H9 (cell line): ENCODE results near the gene RTP2. TPM values are rescaled to one million over a fixed set of nuclear protein-coding genes. Genes with fewer than 3 reads are reported as not detected.

Experiments
- DNase-seq: peaks from one replicate; pipeline ENCODE4 v3.0.0-alpha.2; 2017
- H2AFZ ChIP-seq: one replicate; pipeline ENCODE4 v1.6.1; 2013; ENCODE audit warnings: mild to moderate bottlenecking, low read length, control low read depth, moderate library complexity
- H2AK5ac ChIP-seq: 2 replicates; pipeline ENCODE4 v1.6.1; 2013; ENCODE audit warnings: low read length, control low read depth, mixed read lengths; ENCODE audit not compliant: insufficient read length
- H2BK120ac ChIP-seq: one replicate; pipeline ENCODE4 v1.6.1; 2013; ENCODE audit warnings: low read depth, mild to moderate bottlenecking, low read length, control low read depth, inconsistent platforms; ENCODE audit not compliant: poor library complexity, severe bottlenecking
- H2BK12ac ChIP-seq: 2 replicates; pipeline ENCODE4 v1.6.1; 2013; ENCODE audit warnings: low read length, control low read depth, mixed read lengths, low read depth; ENCODE audit not compliant: insufficient read length
- H2BK15ac ChIP-seq: 2 replicates; pipeline ENCODE4 v1.6.1; 2013; ENCODE audit warnings: low read depth, low read length, control low read depth
- H2BK20ac ChIP-seq: one replicate; pipeline ENCODE4 v1.6.1; 2013; ENCODE audit warnings: low read depth, mild to moderate bottlenecking, low read length, control low read depth, inconsistent platforms; ENCODE audit not compliant: poor library complexity, severe bottlenecking
- H2BK5ac ChIP-seq: 2 replicates; pipeline ENCODE4 v1.6.1; 2013; ENCODE audit warnings: low read length, control low read depth, mixed read lengths; ENCODE audit not compliant: insufficient read length
- H3K14ac ChIP-seq: 2 replicates; pipeline ENCODE4 v1.6.1; 2013; ENCODE audit warnings: low read length, control low read depth; ENCODE audit not compliant: insufficient read depth
- H3K18ac ChIP-seq: 2 replicates; pipeline ENCODE4 v1.6.1; 2013; ENCODE audit warnings: low read depth, mild to moderate bottlenecking, mixed read lengths, low read length, control low read depth; ENCODE audit not compliant: insufficient read length
- H3K23ac ChIP-seq: 2 replicates; pipeline ENCODE4 v1.6.1; 2013; ENCODE audit warnings: low read length, control low read depth, mixed read lengths, low read depth; ENCODE audit not compliant: insufficient read length
- H3K23me2 ChIP-seq: 2 replicates; pipeline ENCODE4 v1.6.1; 2013; ENCODE audit warnings: low read depth, mild to moderate bottlenecking, mixed read lengths, low read length, control low read depth; ENCODE audit not compliant: insufficient read length, poor library complexity, severe bottlenecking
- H3K27ac ChIP-seq: 2 replicates; pipeline ENCODE4 v1.5.1; 2013; ENCODE audit warnings: low read length, control low read depth, mixed read lengths, low read depth; ENCODE audit not compliant: insufficient read length
- H3K27me3 ChIP-seq: 2 replicates; pipeline ENCODE4 v1.6.1; 2013; ENCODE audit warnings: low read length, control low read depth, inconsistent platforms; ENCODE audit not compliant: insufficient read depth
- H3K4ac ChIP-seq: 2 replicates; pipeline ENCODE4 v1.6.1; 2013; ENCODE audit warnings: low read depth, mild to moderate bottlenecking, control low read depth, inconsistent platforms, low read length, moderate library complexity
- H3K4me1 ChIP-seq: 2 replicates; pipeline ENCODE4 v1.6.1; 2013; ENCODE audit warnings: low read length, control low read depth, inconsistent platforms; ENCODE audit not compliant: insufficient read depth
- H3K4me2 ChIP-seq: 2 replicates; pipeline ENCODE4 v1.6.1; 2013; ENCODE audit warnings: low read length, control low read depth, mixed read lengths; ENCODE audit not compliant: insufficient read length, insufficient read depth
- H3K56ac ChIP-seq: 2 replicates; pipeline ENCODE4 v1.6.1; 2013; ENCODE audit warnings: low read depth, mild to moderate bottlenecking, mixed read lengths, low read length, control low read depth; ENCODE audit not compliant: insufficient read length
- H3K79me1 ChIP-seq: 2 replicates; pipeline ENCODE4 v1.6.1; 2013; ENCODE audit warnings: low read depth, mild to moderate bottlenecking, moderate library complexity, low read length, control low read depth, inconsistent platforms; ENCODE audit not compliant: insufficient read depth, poor library complexity, severe bottlenecking
- H3K79me2 ChIP-seq: 2 replicates; pipeline ENCODE4 v1.6.1; 2013; ENCODE audit warnings: low read length, control low read depth, inconsistent platforms; ENCODE audit not compliant: insufficient read depth
- H3K9ac ChIP-seq: 2 replicates; pipeline ENCODE4 v1.6.1; 2013; ENCODE audit warnings: low read length, control low read depth, mixed read lengths; ENCODE audit not compliant: insufficient read length; ENCODE audit errors: extremely low read depth
- H3K9me3 ChIP-seq: one replicate; pipeline ENCODE4 v1.6.1; 2013; ENCODE audit warnings: low read depth, low read length, inconsistent platforms; ENCODE audit not compliant: control insufficient read depth
- H3T11ph ChIP-seq: one replicate; pipeline ENCODE4 v1.6.1; 2013; ENCODE audit warnings: mild to moderate bottlenecking, low read length, control low read depth, inconsistent platforms
- H4K20me1 ChIP-seq: one replicate; pipeline ENCODE4 v1.6.1; 2013; ENCODE audit not compliant: control insufficient read depth, insufficient read length, insufficient read depth
- H4K5ac ChIP-seq: 2 replicates; pipeline ENCODE4 v1.6.1; 2013; ENCODE audit warnings: low read depth, mild to moderate bottlenecking, mixed read lengths, low read length, control low read depth; ENCODE audit not compliant: insufficient read length
- H4K8ac ChIP-seq: replicated peaks from 2 replicates; pipeline ENCODE4 v1.6.1; 2013; ENCODE audit warnings: low read length, control low read depth, mixed read lengths, low read depth; ENCODE audit not compliant: insufficient read length
- H4K91ac ChIP-seq: 2 replicates; pipeline ENCODE4 v1.6.1; 2013; ENCODE audit warnings: low read depth, mild to moderate bottlenecking, moderate library complexity, mixed read lengths, low read length, control low read depth; ENCODE audit not compliant: insufficient read length
- H3K27ac Mint-ChIP-seq, 3 experiments: 2 replicates in 2 of 3; 3 replicates in 1 of 3; pipeline ENCODE4 v1.8.0; 2020 to 2021; ENCODE audit warnings: mixed read lengths in 3 of 3, mild to moderate bottlenecking in 1 of 3, moderate library complexity in 1 of 3
- H3K27me3 Mint-ChIP-seq: 2 replicates; pipeline ENCODE4 v1.8.0; 2021; ENCODE audit warnings: low read depth, mild to moderate bottlenecking, moderate library complexity, mixed read lengths
- H3K36me3 Mint-ChIP-seq, 3 experiments: 2 replicates in 2 of 3; 3 replicates in 1 of 3; pipeline ENCODE4 v1.8.0; 2020 to 2021; ENCODE audit warnings: low read depth in 3 of 3, mixed read lengths in 3 of 3; ENCODE audit not compliant: insufficient read depth in 1 of 3
- H3K4me1 Mint-ChIP-seq, 2 experiments: 2 replicates each; pipeline ENCODE4 v1.8.0; 2020; ENCODE audit warnings: mixed read lengths in 2 of 2
- H3K4me3 Mint-ChIP-seq, 2 experiments: 2 replicates in 1 of 2; 3 replicates in 1 of 2; pipeline ENCODE4 v1.8.0; 2020 to 2021; ENCODE audit warnings: mild to moderate bottlenecking in 2 of 2, mixed read lengths in 2 of 2, moderate library complexity in 1 of 2
- H3K9me3 Mint-ChIP-seq, 2 experiments: 2 replicates in 1 of 2; 3 replicates in 1 of 2; pipeline ENCODE4 v1.8.0; 2020; ENCODE audit warnings: mild to moderate bottlenecking in 2 of 2, mixed read lengths in 2 of 2, moderate library complexity in 1 of 2
- CTCF ChIP-seq: fragments of 200-600 bp; sonication (generic); conservative IDR thresholded peaks from 3 replicates; pipeline ENCODE4 v1.8.0; 2021; ENCODE audit warnings: antibody characterized with exemption, mild to moderate bottlenecking
- WGBS: extraction: QIAGEN DNeasy Blood & Tissue Kit; methylation state at CpG from one replicate; pipeline ENCODE4 v1.1.7; 2013; ENCODE audit warnings: missing lambda C conversion rate, low lambda C conversion rate, mixed read lengths; ENCODE audit not compliant: insufficient read length; ENCODE audit errors: extremely low coverage; 5-methylcytosine and 5-hydroxymethylcytosine counted together
- total RNA-seq: library from RNA; stranded (reverse); gene quantifications from 2 replicates; pipeline ENCODE4 v1.2.1, GENCODE V29; 2021

Gene RTP2
- total RNA-seq, 1 experiment from 2014 or later = not detected

GRCh38 chr3:187696021-187696420 lies 6.3 kb downstream of the RTP2 start:
- no peak overlapping the region for H3K23ac ChIP-seq
- no peak overlapping the region for H3K18ac ChIP-seq
- no peak for DNase-seq
- no peak for TF ChIP-seq CTCF
- H3K79me1 ChIP-seq = no peaks in the 10 kb centered on the region
- no peak overlapping the region; the same call in 1 of the 2 replicates for H3K14ac ChIP-seq
- H3K9me3 Mint-ChIP-seq = no peaks in the 10 kb centered on the region; a peak in 2 of 5 replicates
- H3K9ac ChIP-seq = no peak overlapping the region
- H2BK20ac ChIP-seq = no peak overlapping the region
- H2AK5ac ChIP-seq = no peak overlapping the region
- no peak overlapping the region for H2AFZ ChIP-seq
- H3K4me3 Mint-ChIP-seq = no peak overlapping the region
- H2BK15ac ChIP-seq = no peak overlapping the region
- H3T11ph ChIP-seq = no peak overlapping the region
- H3K27me3 ChIP-seq = no peaks in the 10 kb centered on the region
- H3K4me1 ChIP-seq = no peaks in the 10 kb centered on the region
- H3K27ac Mint-ChIP-seq = no peak overlapping the region; a peak in 1 of 7 replicates
- H3K4ac ChIP-seq = no peak overlapping the region
- no CpG with 5 or more reads among the region's 4 CpGs for WGBS
- no peak overlapping the region for H4K91ac ChIP-seq
- no peak overlapping the region for H2BK120ac ChIP-seq
- H3K4me1 Mint-ChIP-seq = no peaks in the 10 kb centered on the region
- H3K9me3 ChIP-seq = no peaks in the 10 kb centered on the region
- H4K20me1 ChIP-seq = no peaks in the 10 kb centered on the region
- H3K56ac ChIP-seq = no peak overlapping the region
- H4K5ac ChIP-seq = no peak overlapping the region
- no peak overlapping the region for H2BK12ac ChIP-seq
- H3K79me2 ChIP-seq = no peaks in the 10 kb centered on the region
- no peak overlapping the region for H4K8ac ChIP-seq
- H3K27ac ChIP-seq = no peak overlapping the region
- no peaks in the 10 kb centered on the region for H3K36me3 Mint-ChIP-seq
- no peak overlapping the region for H3K4me2 ChIP-seq
- H3K27me3 Mint-ChIP-seq = peaks cover 12% of the 10 kb centered on the region
- H3K23me2 ChIP-seq = no peaks in the 10 kb centered on the region
- no peak overlapping the region for H2BK5ac ChIP-seq
